ENCODE data around the gene SPATA18. TPM values are rescaled to one million over a fixed set of nuclear protein-coding genes. Genes with fewer than 3 reads are reported as not detected.
A peak's percentile ranks its signal among the peaks of the same experiment; 100 is the strongest.

Gene SPATA18
- total RNA-seq, 4 donors from 2014 or later, result 1.9 to 4.2 (median 2.3) TPM

DNA sequence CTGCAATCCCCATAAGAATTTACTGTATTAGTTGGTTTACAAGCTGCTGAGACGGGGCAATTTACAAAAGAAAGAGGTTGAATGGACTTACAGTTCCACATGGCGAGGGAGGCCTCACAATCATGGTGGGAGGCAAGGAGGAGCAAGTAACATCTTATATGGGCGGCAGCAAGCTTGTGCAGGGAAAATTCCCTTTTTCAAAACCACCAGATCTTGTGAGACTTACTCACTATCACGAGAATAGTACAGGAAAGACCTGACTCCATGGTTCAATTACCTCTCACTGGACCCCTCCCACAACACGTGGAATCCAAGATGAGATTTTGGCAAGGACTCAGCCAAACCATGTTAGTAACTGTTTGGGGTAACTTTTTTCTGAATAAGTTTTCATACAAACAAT lies 1.8 kb upstream of the SPATA18 start:
- TF ChIP-seq, protein P1, sequence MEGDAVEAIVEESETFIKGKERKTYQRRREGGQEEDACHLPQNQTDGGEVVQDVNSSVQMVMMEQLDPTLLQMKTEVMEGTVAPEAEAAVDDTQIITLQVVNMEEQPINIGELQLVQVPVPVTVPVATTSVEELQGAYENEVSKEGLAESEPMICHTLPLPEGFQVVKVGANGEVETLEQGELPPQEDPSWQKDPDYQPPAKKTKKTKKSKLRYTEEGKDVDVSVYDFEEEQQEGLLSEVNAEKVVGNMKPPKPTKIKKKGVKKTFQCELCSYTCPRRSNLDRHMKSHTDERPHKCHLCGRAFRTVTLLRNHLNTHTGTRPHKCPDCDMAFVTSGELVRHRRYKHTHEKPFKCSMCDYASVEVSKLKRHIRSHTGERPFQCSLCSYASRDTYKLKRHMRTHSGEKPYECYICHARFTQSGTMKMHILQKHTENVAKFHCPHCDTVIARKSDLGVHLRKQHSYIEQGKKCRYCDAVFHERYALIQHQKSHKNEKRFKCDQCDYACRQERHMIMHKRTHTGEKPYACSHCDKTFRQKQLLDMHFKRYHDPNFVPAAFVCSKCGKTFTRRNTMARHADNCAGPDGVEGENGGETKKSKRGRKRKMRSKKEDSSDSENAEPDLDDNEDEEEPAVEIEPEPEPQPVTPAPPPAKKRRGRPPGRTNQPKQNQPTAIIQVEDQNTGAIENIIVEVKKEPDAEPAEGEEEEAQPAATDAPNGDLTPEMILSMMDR (IDR thresholded peaks at IDR 0.05), result no peak
- no peak for DNase-seq (ENCODE audit: low spot score)
- ATAC-seq (ENCODE audit: low FRiP score), result no peak

DNA sequence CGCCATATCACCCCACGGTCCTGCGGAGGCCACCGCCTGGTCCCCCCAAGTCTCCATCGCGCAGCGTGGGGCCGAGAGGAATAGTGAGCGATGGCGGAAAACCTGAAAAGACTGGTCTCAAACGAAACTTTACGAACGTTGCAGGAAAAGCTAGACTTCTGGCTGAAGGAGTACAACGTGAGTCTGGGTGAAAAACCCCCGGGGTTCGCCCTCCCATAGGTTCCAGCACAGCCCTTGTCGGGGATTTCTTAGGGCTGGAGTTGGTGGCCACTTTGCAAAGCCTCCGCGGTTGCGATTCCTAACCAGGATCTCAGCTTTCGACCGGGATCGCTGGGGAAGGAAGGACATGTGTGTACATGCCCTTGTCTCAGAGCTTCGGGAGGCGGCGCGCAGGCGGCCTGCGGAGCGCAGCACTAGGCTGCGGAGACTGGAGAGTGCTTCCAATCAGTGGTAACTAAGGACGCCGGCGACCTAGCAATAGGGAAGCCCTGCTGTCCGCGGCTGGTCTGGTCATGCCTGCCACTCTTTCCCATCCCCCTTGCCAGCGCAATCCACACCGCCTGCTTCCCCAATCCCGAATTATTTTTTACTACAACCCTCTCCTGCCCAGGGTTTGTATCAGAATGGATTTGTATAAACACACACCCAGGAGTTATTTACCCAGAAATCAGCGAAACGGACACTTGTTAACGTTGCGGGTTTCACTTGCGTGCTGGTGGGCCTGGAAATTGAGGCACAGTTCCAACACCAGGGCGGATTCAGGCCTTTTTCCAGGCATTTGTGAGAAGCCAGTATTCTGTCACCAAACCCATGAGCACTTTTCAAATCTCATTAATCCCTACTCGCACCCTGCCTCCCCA lies 741 bp downstream of the SPATA18 start:
- DNase-seq (ENCODE audit: low spot score) (no peak), ATAC-seq (ENCODE audit: low FRiP score) (peak; percentile 82)
- TF ChIP-seq, protein P1 (IDR thresholded peaks at IDR 0.05), result no peak

DNA sequence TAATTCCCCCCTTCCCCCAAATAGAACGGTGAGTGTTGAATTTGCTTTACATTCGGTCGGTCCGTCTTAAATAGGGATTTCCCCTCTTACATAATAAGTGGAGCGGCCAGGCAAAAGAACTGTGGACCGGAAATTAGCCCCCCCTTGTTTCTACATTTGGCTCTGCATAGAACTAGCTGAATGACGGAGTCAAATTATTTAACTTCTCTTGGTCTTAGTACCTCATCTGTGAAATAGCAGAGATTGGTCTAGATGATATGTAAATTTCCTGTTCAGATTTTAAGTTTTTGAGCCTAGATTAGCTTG lies 1.3 kb downstream of the SPATA18 start:
- no peak for DNase-seq (ENCODE audit: low spot score)
- TF ChIP-seq, protein P1 (IDR thresholded peaks at IDR 0.05), result no peak
- ATAC-seq (ENCODE audit: low FRiP score), result no peak

DNA sequence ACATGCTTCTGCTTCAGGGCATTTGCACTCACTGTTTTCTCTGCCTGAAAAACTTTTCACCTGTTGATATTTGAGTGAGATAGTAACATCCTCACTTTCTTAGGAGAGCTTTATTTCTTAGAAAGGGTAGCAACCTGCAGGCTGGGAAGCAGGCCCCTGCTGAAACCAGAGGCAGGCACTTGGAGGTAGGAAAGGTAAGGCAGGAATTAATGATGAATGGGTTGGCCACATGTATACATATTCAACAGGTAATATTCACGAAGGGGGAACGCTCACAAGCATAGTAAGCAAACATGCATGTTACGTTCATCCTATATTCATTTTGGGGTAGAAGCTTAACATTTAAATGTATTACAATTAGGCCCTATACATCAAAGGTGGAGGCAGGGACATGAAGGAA lies 3.1 kb downstream of the SPATA18 start:
- no peak for ATAC-seq (ENCODE audit: low FRiP score)
- TF ChIP-seq, protein P1 (IDR thresholded peaks at IDR 0.05), result no peak
- DNase-seq (ENCODE audit: low spot score), result no peak

DNA sequence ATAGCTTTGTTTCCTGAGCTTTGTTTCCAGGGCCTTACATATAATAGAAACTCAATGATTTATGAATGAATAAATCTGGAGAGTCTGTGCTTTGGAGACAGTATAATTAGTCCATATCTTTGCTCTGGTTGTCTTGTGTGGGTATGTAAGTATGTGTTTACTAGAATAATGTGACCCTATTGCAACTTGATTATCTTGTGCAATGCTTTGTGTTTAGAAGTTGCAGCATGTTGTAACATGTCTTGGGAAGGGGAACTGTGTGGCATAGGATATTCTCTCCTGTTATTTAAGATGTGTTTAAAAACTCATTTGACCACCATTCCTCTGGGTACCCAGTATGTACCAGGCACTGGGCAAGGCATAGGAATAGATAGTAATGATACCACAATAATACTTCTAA lies 6.1 kb downstream of the SPATA18 start:
- no peak for ATAC-seq (ENCODE audit: low FRiP score)

DNA sequence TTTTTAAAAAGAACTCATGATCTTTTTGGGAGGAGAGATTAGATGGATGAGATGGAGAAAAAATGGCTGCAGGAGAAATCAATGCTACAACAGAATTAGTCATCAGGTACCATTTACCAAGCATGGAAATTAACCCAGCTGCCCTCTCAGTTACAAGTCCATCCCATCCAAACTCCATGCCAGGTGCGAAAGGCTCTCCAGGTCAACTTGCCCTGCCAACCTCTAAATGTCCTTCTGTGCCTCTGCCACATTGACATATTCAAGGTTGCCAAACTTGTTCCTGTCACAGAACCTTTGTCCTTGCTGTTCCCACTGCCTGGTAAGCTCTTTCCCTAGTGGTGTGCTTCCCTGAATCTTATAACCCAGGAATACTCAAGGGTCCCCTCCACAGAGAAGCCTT lies 7.2 kb downstream of the SPATA18 start:
- DNase-seq (ENCODE audit: low spot score) (no peak), ATAC-seq (ENCODE audit: low FRiP score) (no peak)
- TF ChIP-seq, protein P1 (IDR thresholded peaks at IDR 0.05), result no peak

More for the DNA sequence above, 6.1 kb downstream of the SPATA18 start:
- TF ChIP-seq, protein P1 (IDR thresholded peaks at IDR 0.05), result no peak
- no peak for DNase-seq (ENCODE audit: low spot score)

DNA sequence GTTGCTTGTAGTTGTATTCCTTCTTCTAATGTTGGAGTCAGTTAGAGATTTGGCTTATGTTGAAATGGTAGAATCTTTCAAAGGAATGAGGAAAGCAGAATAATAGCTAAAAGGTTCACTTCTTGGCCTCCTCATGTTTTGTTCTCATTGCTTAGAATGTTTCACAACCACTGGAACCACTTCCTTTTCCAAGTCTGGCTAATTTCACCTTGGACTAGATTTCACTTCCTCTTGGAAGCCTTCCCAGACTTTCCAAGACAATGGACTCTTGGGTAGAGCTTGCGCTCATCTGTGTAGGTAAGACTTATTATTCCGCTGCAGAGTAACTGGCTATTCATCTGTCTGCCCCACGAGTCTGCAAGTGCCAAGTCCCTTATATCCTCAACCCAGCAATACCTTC lies 8.3 kb downstream of the SPATA18 start:
- DNase-seq (ENCODE audit: low spot score) (no peak), ATAC-seq (ENCODE audit: low FRiP score) (no peak)
- TF ChIP-seq, protein P1 (IDR thresholded peaks at IDR 0.05), result no peak
